HG03457 (cell line): ENCODE results near the gene EXOC6B.

ENCODE experiments used
- ATAC-seq: cut with Tn5 transposase; IDR thresholded peaks from one replicate; pipeline ENCODE4 v1.9.1; 2021; ENCODE audit warnings: moderate number of reproducible peaks; ENCODE audit not compliant: unreplicated experiment

EXOC6B gene

DNA sequence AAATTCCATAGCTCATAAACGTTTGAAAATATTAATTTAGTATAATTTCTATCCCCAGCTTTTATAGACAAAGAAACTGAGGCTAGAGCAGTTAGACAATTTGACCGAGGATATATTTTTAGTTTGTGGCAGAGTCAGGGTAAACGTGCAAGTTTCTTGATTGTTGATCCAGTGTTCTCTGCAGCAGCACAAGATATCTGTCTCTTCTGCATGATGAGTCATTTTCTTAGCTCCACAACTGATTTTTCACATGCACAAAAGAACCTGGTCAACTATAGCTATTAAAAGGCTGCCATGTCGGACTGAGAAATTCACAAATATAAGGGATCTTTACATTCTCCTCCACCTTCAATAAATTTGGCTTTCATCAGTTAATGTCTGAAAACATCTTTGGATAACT lies 534.8 kb downstream of the EXOC6B start:
- ATAC-seq = no peak

DNA sequence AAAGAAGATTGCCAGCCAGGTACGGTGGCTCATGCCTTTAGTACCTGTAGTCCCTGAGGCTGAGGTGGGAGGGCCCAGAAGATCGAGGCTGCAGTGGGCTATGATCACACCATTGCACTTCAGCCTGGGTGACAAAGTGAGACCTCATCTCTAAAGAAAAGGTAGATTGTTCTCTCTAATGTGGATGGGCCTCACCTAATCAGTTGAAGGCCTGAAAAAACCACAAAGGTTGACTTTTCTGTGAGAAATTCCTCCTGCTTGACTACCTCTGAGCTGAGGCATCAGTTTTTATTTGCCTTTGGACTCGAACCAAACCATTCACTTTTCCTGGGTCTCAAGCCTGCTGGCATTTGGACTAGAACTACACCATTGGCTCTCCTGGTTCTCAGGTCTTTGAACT lies 536.1 kb downstream of the EXOC6B start:
- ATAC-seq = no peak

DNA sequence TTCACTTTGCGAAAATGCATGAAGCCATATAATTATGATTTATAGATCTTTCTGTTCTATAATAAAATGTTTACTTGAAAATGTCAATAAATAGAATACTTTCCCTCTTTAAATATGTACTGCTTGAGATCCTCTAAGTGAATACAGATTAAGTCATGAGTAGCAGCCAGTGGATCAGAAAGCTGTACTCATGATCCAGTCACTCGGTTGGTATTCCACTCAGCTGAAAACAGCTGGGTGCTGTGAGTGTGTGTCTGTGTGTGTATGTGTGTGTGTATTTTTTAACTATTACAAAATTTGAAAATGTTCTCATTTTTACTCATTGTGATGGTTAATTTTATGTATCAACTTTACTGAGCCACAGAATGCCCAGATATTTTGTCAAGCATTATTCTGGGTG lies 536.5 kb downstream of the EXOC6B start:
- no peak for ATAC-seq

DNA sequence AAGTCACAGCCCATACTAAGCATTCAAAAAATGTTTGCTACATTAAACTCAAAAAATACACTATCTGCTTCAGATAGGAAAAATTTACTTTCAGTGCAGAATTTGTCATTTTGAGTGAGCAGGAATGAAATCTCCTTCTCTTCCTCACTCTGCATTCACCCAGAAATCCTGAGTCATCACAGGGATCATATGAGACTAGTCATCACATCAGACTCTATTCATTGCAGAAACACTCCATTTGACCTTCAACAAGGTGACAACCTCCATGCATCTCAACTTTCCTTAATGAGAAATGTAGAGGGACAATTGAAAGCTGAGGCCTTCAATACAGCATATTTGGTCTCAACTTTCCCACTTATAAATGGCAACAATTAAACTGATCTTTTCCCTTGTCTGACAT lies 547.8 kb downstream of the EXOC6B start:
- ATAC-seq = no peak

DNA sequence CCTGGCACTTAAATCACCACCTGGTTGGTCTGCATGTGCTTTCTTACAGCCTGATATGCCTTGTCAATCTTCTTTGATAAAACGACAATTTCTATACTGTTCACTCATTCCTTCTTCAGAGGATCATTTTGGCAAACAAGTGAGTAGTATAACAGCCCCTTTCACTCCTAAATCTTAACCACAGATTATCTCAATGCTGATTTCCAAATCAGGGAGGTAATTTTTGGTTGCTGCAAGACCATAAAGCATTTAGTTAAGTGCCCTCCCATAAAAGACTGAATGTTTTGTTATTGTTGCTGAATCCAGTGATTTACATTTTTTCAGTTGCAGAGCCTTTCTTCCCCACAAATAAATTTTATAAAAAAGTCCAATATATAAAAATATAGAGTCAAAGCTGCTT lies 549.0 kb downstream of the EXOC6B start:
- no peak for ATAC-seq

DNA sequence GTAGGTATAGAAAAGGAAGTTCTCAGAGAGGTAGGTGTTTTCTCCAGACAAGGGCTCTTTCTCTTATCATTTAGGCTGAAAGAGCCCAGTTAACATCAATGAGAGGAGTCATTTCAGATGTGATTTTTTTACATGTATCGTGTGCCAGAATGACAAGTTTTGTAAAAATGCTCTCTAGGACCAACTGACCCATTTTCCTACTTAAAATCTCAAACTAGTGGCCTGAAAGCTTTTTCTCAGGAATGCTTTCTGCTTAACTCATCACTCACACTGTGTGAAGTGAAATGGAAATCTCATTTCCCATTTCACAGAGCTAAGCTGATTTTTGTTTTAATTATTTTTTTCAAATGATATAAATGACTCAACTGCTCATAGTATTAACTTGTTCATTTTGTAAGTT lies 549.5 kb downstream of the EXOC6B start:
- no peak for ATAC-seq

DNA sequence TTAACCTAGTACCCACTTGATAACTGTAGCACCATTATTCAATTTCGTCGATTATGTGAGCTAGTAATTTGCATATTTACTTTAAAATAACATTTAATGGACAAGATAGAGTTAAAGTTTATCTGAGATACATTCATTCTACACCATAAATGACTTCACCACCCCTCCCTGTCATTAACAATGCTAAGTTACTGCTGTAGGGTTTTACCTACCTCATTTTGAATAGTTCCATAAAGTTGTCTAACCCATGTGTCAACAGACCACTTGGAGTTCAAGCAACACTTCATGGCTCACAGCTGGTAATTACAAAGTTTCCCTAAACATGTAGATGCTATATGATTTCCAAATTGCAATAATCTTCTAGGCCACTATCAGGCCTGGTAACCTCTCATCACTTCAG lies 550.7 kb downstream of the EXOC6B start:
- ATAC-seq = no peak

DNA sequence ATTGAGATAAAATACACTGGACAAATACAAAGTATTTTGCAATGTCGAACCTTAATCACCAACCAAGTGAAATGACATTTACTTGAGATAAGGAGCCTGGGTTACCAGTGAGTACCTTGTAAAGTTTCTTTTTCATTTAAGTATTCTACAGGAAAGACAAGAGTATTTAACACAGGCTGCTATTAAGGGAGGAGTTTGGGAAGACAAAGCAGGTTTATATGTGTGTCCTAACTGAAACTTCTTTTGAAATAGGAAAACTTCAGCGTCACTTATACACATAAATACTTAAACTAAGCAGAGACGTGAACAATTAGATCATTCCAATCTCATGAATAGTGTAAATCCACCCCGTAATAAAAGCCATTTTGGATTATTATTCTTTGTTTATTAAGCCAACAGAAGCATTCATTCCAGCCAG lies 551.4 kb downstream of the EXOC6B start:
- ATAC-seq = no peak

DNA sequence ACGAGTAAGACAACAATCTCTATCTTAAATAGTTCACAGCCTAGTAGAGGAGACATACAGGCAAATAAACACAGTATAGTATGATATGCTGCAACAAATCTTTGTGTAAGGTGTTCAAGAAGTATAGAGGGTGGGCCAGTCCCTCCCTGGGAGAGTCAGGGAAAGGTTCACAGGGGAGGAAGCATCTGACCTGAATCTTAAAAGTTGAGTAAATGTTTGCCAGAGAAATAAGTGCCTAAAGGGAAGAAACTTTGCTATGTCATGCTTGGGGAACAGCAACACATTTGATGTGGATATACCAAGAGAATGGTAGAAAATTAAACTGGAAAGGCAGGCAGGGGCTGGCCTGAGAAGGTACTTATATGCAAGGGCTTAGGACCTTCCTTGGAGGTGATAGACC lies 552.4 kb downstream of the EXOC6B start:
- ATAC-seq = no peak

DNA sequence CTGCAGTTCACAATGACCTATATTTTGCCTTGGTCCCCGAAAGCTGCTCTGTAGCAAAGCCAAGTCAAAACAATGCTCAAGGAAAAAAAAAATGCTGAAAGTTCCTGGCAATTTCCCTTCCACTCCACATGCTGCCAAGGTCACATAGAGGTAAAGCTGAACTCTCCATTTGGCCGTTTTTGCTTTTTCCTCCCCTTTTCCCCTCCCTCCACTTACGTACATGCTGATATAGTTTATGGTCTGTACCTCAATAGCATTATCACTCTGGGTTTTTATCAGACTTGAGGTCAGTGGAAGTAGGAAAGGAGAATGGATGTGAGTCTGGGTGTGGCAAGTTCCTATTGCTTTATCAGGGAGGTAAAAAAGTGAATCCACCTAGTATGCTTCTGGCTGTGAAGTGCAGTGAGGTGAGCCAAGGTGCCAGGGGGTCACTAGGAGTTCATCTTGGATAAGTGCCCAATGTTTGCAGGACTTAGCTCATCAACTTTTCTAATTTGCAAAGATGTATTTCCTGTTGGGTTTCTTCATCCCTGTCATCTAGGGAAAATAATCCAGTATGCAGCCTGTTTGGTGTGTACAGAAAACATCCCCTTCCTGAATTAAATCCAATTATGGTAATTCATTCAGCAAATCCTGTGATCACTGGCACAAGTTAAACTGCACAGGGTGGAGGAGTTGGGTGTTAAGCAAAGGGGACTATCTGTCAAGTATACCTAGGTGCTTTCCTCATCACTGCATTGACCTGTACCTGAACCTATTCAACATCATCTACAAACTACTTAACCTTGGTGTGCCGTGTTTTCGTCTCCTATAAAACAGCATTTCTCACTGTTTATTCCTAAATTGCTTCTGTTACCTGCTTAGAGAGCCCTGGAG lies 553.8 kb downstream of the EXOC6B start:
- ATAC-seq = no peak

DNA sequence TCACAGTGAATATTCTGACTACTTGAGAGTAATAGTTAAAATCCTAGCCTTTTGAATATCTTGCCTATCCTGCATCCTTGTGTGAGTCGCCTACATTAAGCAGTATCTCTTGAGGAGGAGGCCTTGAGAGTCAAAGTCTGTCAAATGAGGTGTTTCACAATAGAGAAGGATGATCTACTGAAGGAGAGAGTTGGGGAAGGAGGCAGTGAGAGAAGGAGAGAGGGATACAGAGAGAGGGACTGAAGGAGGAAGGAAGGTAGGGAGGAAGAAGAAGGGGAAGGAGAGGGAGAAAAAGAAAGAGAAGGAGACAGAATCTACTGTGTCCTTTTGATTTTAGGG lies 554.6 kb downstream of the EXOC6B start:
- ATAC-seq = no peak

DNA sequence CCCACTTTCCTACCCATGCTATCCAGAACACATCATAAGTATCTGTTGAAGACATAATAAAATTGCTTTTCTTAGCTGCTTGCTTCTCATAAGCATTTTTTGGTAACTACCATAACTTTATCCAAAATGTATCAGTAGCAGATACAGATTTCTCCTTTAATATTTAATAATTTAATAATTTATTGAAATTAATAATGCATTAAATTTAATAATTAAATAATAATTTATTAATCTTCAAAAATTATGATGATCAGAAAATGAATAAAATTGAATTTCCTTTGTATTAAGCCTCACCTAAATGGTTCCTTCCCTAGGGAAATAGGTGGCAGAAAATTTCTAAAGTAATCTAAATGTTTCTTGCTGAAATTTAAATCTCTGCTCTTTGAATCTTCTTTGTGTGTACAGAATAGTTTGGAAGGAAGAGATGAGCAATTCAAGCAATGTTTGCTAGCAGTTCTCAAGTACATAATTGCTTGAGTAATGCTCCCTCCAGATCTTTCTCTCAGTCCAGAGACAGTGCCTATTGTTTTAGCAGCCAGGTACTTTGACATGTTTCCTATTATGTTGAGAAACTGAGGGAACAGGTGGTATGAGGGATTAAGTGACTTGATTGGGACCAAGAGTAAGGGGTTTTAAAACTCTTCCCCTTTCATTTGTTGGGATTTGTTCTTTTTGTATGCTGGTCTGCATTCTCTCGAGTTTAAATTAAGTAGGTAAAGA lies 555.1 kb downstream of the EXOC6B start:
- no peak for ATAC-seq

DNA sequence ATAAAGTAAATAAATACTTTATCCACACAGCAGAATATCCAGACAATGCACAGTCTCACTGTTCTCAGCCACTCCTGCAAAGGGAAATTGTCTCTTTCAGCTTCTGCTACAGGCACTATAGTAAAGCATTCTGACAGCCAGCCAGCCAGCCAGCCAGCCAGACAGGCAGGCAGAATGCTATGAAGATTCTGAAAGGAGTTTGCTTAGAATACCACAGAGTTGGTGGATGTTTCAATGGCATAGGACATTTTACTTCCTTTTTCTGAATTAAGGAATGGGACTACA lies 562.1 kb downstream of the EXOC6B start:
- ATAC-seq = no peak

DNA sequence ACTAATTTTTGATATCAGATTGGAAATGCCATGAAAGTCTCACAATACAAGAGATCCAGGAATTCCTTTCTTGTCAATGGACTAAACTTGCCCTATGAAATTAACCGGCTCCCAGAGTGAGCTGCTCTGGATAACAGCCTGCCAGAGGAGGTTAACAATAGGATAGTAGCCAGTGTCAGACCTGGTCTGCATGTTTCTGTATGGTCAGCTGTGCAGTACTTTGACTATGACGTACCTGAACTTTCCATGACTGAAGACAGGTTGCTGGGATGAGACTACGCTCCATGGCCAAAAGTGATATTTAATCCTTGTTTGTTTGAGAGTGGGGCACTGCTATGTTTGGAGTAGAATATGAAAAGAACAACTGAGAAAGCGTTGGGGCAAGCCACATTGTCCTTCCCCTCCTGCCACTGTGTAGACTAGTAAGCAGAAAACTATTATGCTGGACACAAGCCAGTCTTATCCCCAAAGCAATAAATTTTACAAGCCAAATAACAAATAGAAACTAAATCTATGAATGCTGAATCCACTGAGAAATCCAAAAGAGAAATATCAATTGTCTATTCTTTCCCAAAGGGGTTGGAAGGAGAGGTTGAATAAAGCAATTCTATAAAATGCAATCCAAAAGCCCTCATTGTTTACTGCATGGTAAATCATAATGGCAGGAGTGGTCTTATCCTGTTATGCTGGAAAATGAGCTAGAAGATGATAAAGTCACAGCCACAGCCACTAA lies 562.6 kb downstream of the EXOC6B start:
- ATAC-seq = no peak

DNA sequence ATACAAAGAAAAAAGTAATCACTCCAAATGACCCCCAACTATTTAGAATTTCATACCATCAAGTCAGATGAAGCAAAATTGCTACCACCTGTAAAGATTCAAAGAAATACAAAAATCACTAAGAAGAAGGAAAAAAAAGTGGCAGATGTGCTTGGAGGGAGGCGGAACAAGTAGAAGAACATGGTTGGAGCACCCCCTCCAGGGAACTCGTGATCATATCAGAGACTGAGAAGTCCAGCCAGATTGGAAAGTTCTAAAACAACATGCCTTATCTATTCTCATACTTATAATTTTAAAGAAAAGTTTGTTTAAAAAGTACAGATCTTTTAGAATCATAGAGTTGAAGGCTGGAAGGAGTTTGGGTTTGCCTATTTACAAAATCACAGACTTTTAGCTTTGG lies 564.8 kb downstream of the EXOC6B start:
- no peak for ATAC-seq

DNA sequence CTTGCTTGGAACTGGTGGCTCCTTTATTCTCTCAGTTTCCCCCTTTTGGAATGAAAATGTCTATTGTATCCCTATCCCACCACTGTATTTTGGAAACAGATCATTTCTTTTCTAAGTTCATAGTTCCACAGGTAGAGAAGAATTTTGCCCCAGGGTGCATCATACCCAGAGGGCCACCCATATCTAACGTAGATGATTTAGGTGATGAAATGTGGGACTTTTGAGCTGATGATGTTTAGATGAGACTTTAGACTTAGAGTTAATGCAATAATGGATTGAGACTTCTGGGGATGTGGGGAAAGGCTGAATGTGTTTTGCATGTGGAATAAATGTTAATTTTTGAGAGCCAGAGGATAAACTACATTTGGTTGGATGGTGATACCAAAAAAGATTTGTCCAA lies 570.3 kb downstream of the EXOC6B start:
- no peak for ATAC-seq

DNA sequence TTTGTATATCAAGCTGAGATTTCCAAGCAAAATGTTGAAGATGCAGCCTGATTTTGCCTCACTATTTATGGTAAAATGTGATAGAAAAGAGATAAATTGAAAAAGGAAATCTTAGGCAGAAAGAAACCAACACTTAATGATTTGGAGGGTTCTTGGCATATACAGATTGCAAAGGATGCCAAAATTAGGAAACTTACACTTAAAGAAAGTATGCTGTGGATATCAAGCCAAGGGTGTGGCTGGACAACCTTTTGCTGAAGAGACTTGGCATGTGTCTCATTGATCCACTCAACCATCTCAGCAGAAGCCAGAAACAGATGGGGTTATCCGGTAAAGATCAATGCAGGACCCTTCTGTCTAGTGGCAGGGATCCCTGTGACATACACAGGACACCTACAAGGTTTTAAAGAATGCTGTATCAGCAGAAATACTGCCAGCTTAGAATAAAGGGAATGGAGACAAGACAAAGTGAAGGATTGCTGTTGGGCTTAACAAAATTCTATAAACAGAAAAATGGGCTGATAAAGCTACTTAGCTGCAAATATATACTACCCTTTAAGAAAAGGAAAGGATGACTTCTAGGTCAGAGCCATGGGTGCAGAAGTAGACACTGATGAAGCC lies 570.9 kb downstream of the EXOC6B start:
- ATAC-seq = no peak

DNA sequence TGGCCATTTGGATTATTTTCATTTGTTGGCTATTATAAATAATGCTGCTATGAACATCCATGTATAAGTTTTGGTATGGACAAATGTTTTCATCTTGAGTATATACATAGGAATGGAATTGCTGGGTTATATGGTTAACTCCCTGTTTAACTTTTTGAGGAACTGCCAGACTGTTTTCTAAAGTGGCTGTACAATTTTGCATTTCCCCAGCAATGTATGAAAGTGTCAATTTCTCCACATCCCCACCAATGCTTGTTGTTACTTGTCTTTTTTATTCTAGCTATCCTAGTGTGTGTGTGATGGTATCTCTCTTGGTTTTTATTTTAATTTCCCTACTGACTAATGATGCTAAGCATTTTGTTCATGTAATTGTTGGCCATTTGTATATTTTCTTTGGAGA lies 587.5 kb downstream of the EXOC6B start:
- ATAC-seq = no peak

DNA sequence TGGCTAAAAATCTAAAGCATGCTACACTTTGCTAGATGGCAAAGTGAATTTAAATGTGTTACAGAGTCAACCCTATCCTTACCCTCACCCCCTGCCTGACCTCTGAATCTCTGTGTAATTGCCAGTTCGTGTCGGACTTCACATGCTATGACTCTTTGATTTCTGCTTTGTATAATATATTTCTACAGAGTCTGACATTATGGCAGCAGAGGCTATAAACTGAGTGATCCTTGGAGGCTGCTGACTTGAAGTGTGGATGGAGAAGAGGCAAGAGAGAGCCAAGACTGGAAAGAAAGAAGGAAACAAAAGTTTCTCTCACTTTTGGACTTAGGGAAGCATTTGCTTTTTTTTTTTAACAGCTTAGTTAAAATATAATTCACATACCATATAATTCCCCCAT lies 588.3 kb downstream of the EXOC6B start:
- ATAC-seq = no peak

DNA sequence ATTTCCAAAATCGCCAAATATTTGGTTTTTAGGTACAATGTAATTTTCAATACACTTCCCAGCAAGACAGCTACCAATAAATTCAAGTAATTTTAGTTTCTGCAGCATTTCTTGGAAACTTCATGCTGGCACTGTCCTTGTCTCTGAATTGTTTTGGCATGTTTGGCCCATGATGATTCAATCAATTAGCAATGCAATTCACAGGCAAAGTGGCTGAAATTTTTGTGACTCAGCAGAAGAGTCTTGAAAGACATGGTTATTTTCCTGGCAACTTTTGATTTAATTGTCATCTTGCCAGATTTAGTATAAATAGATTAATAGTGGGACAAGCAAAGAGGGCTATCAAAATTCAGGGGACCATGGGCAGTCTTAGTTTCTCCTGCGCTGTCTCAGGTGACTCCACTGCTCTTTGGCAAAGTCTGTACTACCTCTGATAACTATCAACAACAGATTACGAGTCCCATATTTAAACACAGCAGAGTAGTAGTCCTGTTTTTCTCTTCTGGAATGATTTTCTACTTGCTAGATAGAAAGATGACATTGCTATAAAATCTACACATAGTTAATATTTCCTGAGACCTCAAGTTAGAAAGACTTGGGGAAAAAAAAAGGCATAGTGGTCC lies 589.3 kb downstream of the EXOC6B start:
- ATAC-seq = no peak
